HG03060 (cell line): ENCODE results near the gene JUP.
"Not testable (repeated sequence)": the region's sequence is repeated elsewhere in the genome, so short reads cannot be mapped to it uniquely, and the experiment has no call there.

Experiments
- ATAC-seq: cut with Tn5 transposase; IDR thresholded peaks from one replicate; pipeline ENCODE4 v1.9.1; 2021; ENCODE audit warnings: low read depth, moderate number of reproducible peaks; ENCODE audit not compliant: unreplicated experiment

The JUP gene

DNA sequence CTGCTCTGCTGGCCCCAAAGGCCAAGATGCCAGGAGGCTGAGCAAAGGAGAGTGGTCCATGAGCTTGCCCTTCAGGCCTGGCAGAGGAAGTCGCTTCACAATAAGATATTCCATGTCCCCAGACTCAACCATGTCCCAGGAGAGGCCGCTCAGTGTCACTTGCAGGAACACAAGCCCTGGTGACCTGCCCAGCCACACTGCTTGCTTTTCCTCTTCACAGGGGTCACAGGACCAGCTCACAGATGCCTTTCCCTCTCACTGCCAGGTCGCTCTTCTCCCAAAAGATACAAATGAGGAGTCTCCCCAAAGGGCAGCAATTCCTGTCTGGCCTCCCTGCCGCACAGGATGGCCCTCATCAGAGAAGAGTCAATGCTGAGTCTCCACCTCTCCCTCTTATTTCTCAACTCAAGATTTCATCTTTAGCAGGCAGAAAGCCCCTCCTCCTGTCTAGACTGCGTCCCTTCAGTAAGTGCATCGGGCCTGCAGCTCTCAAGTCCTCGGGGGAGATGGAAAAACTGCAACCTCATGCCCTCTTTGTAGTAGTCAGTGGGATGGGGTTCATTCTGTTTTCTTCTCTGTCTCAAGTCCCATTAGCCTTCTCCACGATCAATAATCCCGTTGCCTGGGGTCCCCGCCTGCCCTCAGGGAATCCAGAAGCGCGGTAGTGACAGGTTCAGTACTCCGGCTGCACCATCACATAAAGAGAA, 5.0 kb downstream of the JUP start:
- ATAC-seq = no peak

DNA sequence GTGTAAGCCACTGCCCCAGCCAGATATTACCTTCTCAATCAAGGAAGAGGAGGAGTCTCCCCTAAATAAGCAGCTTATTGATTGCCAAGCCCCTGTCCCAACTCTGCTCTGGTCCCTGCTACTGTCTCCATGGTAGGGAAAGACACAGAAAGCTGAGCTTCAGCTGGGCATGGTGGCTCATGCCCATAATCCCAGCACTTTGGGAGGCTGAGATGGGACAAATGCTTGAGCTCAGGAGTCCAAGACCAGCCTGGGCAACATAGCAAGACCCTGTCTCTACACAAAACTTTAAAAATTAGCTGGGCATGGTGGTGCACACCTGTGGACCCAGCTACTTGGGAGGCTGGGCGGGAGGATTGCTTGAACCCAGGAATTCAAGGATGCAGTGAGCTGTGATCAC, 6.6 kb downstream of the JUP start:
- ATAC-seq = no peak

DNA sequence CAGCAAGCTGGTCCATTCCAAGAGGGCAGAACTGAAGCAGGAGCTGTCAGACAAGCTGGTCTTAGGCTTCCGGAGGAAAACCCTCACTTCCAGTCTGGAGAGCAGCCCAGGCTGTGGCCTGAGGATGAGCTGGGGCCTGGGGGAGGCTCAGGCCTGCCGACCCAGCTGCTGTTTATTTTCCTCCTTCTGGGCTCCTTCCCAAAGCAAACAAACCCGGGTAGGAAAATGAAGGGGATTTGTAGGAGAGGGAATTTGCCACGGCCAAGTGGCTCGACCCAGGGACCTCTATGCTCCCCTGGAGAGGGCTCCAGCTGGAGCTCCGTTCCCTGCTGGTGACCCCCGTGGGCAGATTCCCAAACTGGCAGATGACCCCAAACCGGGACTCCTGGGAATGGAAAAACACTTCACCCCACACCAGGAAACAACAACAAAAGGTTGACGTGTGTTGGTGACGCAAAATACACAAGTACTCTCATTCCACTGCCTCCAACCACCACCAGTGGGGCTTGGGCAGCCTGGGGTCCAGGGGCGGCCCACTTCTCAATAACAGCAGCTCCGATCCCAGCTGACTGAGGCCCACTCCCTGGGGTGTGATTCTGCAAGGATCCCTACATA, 8.8 kb downstream of the JUP start:
- ATAC-seq = no peak

DNA sequence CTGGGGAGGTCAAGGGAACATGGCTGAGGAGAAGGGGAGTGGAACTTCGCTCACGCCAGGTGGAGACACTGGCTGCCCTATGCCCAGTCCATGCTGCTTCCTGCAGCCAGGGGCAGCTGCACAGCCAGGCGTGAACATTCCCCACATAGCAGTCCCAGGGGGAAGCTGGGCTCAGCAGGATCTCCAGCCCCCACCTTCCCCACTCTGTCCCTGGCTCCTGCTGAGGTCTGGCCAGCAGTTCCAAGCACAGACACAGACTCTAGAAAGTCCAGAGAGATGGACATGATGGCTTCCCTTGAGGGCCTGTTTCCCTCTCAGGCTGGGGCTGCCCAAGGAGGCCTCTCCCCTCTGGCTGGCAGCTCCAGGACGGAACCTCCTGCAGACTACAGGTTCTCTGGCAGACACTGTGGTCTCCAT, 9.3 kb downstream of the JUP start:
- ATAC-seq = no peak

DNA sequence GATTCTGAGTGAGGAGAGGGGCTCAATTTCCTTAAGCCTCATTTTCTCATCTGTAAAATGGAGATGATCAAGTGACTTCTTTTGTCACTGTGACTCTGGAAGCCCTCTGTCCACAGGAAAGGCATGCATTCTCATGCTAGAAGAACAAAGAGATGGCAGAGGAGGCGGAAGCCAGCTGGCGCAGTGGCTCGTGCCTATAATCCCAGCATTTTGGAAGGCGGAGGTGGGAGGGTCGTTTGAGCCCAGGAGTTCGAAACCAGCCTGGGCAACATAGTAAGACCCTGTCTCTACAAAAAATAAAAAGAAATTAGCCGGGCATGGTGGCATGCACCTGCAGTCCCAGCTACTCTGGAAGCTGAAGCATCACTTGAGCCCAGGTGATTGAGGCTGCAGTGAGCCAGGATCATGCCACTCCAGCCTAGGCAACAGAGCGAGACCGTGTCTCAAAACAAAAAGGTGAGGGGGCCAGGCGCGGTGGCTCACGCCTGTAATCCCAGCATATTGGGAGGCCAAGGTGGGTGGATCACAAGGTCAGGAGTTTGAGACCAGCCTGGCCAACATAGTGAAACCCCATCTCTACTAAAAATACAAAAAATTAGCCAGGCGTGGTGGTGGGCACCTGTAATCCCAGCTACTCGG, 10.1 kb downstream of the JUP start:
- not testable (repeated sequence) for ATAC-seq

DNA sequence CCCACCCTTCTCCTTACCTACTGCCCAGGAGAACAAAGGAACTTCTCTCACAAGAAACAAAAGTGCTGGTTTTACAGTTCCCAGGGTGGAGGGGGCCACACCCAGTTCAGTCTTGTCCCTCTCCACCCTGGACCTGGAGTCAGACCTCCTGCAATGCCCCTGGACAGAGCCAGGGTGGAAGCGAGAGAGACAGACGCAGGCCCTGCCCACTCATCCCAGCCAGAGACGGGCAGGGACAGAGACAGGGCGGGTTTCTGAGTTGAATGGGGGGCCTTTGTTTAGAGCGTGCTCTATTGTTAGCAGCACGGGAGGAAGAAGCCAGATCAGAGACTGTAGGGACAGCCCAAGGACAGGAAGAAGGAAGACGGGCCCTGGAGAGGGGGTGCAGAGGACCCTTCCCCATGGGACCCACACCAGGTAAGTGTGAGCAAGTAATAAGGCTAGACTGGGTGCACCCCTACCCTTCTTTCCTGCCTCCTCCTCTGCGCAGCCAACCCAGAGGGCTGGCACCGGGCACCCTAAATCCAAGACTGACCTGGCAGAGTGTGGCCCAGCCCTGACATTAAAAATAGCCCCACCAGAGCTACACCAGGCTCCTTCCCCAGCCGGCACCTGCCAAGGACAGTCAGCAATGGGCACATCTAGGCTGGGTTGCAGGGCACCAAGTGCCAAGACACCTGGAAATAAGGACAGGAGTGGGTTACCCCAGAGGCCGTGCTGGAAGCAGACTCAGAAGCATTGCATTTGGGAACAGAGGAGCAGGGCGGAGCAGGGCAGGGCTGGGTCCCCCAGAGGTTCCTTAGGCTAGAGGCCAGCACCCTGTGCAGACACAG, 10.9 kb downstream of the JUP start:
- no peak for ATAC-seq

DNA sequence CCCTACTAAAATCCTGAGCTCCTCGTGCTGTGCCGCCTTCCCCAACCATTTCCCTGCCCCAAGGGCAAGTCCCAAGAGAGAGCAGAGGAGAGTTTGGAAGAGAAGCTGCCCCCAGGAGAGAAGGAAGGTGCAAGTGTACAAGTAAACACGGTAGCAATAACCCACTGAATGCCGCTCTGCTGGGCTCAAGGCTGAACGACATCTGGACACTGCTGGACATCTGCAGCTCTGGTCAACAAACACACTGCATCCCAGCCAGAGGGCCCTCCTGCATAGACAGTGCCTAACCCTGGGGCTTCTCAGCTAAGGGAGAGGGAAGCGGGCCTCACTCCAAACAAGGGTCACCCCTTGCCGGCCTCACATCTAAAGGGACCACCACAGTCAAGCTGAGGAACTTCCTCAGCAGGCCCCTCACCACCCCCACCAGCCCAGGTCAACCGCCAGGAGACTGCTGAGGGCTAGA, 12.7 kb downstream of the JUP start:
- no peak for ATAC-seq

DNA sequence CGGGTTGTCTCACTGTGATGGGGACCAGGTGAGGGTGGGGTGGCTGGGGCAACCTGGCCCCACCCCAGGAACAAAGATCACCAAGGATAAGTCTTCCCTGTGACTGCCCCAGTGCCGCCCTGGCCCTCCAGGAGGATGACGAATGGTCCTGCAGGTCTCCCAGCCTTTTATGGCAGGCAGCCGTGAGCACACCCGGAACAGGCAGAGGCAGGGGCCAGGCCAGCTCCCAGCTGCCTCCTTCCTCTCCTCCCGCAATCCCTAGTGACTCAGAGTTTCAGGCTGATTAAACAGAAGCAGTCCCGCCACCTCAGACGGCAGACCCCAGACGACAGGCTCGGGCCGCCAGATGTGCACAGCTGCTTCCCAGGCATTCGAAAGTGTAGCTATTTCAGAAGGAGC, 13.3 kb downstream of the JUP start:
- ATAC-seq = no peak

DNA sequence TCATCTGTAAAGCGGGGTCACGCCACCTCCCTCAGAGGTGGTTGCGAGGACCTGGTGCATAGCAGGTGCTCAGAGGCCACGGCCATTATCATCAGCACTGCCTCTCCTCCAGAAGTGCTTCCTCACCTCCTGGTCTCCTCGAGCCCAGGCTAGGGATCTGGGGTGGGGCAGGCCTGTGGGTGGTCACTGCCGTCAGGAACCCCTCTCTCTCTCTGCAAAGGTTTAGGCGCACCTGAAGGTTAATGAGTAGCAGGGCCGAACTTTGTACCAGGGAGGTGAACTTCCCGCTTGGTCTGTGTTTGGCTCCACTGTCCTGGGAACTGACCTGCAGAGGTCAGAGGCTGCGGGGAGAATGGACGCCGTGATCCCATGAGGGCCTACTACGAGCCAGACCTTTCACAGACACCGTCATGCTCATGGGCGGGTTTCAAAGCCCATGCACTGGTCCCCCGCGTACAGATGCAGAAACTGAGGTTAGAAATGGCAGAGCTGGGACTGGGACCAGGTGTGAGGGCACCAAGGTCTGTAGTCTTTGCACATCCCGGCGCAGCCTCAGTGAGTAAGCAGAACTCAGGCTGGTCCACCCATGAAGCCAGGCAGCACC, 13.8 kb downstream of the JUP start:
- no peak for ATAC-seq

DNA sequence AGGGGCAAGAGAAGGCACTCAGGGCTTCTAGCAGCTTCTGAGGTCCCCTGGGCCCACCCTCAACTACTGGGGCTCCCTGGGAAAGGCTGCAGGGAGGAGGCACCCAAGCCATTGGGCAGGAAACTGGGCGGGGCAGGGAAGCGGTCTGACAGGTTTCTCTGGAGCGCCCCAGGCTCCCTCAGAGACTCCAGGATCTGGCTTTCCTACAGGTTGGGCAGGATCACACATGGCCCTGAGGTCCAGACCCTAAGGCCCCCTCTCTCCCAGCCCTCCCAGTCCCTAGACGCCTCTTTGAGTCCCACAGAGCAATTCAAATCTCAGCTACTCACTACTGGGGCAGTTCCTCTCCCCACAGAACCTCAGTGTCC, 14.3 kb downstream of the JUP start:
- ATAC-seq = no peak

DNA sequence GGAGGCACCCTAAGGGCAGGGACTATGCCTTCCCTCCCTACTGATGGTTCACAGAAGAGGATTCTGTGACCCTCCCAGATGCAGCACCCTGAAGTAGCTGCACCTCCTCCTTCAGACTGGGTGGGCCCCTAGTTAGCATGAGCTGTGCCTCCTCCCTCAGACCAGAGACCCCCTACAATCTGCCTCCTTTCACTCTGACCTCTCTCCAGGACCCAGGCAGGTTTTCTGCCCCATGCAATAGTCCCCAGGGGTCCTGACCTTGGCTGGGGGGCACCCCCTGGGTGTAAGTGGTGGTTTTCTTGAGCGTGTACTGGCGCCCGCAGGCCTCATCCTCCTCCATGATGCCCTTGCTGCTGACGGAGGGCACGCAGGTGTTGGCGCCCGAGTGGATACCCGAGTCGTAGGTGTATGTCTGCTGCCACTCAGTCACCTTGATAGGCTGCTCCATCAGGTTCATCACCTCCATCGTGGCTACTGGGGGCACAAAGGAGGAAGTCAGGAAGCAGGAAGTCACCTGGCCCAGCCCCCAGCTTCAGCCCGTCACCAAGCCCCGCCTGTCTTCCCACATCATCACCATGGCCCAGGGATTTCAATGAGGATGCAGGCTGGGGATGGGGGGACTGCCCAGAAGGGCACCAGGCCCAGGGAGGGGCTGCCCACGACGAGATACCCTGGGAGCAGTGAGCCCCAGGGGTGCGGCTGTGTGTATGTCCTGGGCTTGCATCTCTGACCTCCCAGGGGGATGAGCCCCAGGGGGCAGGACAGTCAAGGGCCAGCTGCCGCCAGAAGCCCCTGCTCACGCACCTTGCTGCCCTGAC, 14.9 kb downstream of the JUP start:
- ATAC-seq = no peak

DNA sequence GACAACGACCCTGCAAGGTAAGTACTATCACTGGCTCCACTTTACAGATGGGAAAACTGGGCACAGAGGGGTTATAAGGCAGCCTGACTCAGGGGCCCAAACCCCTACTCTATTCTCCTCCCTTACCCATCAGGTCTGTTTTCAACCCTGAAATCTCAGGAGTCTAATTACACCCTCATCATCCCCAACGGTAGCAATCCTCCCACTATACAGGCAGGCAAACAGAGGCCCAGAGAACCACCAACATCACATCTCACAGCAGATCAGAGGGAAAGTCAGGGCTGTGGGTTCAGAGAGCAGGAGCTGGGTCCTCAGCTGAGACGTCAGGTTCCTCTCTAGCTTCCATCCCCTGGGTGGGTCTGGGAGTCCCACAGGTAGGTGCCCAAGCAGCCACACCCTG, 16.5 kb downstream of the JUP start:
- ATAC-seq = no peak

DNA sequence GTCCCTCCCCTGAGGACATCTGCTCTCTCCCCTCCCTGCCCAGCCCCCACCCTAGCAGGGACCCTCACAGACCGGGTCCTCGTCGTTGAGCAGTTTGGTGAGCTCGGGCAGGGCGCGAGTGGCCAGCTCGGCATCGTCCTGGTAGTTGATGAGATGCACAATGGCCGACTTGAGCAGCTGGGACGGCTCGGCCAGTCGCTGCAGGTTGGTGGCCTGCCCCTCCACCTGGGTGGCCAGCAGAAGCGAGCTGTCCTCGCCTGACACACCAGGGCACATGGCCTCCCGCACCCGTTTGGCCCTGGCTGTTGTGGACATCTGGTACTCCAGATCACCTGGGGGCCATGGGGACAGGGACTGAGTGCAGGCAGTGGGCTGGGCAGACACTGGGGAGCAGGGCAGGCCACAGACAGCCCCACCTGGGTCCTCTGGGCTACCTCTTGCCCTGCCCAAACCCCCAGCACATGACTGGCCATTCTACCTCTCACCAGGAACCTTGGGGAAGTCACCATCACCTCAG, 17.1 kb downstream of the JUP start:
- no peak for ATAC-seq

DNA sequence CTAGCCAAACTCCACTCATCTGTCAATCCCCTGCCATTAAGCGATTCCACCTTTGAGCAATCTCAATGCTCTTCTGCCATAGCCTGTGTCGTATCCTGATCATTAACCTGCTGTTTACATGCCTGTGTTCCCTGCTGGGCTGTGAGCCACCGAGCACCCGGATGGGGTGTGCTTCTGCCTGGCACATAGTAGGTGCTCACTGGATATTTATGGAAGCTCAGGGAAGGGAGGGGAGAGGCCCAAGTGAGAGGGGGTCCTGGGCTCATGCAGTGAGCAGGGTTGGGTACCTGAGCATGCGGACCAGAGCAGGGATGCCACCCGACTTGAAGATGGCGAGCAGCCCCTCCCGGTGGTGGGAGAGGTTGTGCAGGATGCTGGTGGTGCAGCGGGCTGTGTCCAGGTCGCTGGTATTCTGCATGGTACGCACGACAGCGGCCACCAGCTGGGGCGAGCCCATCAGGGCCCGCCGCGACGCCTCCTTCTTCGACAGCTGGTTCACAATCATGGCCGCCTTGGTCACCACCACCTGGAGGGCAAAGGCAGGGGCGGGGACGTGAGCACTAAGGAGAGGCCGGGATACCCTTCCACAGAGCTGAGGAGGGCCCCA, 17.7 kb downstream of the JUP start:
- ATAC-seq = no peak

DNA sequence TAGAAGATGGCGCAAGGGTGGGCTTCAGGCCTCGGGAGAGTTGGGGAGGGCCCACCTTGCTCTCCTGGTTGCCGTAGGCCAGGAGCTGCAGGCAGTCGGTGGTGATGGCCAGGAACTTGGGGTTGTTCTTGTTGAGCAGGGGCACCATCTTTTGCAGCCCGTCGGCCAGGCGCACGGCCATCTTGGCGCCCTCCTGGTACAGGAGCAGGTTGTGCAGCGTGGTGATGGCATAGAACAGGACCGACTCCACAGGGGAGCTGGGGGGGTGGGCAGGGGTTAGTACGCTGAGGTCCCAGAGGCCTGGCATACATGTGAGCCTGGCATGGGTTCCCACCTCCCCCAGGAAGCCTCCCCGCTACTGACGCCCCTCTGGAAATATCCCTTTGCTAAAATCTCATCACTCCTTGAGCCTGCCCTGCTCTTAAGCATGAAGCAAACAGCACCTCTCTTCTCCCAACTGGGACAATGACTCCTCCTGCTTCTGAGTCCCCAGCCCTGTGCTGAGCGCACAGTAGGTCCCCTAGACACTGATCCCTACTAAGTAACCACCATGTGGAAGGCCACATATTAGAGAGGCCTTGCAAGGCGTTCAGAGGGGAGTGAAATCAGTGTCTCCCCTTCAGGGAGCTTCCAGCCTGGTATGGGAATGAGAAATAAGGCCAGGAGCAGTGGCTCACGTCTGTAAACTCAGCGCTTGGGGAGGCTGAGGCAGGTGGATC, 19.0 kb downstream of the JUP start:
- no peak for ATAC-seq

DNA sequence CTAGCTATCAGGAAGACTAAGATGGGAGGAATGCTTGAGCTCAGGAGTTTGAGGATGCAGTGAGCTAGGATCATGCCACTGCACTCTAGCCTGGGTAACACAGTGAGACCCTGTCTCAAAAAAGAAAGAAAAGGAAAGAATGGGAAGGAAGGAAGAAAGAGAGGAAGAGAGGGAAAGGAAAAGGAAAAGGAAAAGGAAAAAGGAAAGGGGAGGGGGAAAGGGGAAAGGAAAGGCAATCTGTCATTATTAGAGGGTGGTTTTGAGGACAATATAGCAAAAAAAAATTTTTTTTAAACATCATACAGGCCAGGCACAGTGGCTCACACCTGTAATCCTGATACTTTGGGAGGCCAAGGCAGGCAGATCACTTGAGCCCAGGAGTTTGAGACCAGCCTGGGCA, 20.4 kb downstream of the JUP start:
- no peak for ATAC-seq

DNA sequence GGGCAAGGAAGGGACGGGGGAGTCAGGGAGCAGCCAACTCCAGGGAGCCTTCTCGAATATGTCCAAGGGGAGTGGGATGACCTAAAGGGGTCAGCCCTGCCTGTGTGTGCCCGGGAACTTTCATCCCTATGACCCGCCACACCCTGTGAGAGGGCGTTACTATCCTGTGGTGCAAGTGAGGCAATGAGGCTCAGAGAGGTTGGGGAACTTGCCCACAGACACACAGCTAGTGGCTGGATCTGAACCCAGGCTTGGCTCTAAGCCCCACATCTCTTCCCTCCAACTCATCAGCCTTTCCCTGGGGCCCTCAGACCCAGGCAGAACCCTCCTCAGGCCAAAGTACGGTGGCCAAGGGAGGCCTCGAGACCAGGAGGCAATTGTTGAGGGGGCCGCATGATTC, 23.2 kb downstream of the JUP start:
- no peak for ATAC-seq

DNA sequence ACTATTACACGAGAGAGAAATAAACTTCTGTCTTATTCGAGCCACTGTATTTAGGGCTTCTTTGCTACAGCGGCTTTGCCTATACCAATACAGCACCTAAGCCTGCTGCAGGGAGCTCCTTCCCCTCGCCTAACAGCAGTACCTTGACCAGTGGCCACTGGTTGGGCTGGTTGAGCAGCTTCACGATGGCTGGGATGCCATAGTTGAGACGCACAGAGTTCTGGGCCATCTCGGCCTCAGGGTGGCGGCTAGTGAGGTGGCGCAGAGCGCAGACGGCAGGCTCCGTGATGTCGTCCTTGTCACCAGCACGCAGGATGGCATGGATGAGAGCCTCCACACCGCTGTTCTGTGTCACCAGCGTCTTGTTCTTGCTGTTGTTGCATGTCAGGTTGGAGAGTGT, 23.7 kb downstream of the JUP start:
- ATAC-seq = no peak

DNA sequence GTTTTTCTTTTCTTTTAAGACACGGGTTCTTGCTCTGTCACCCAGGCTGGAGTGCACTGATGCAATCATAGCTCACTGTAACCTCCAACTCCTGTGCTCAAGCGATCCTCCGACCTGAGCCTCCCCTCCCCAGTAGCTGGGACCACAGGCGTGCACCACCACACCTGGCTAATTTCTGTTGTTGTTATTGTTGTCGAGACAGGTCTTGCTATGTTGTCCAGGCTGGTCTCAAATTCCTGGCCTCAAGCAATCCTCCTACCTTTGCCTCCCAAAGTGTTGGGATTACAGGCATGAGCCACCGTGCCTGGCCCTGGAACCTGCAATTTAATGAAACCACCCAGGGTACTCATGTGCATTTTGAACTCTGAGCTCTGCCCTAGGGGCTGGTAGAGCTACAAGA, 24.1 kb downstream of the JUP start:
- ATAC-seq = no peak
